IMR-90 (cell line): Measurements from ENCODE around the gene TRPM8. TPM values are rescaled to one million over a fixed set of nuclear protein-coding genes. Genes with fewer than 3 reads are reported as not detected.

Source experiments
- ATAC-seq: fragments of 200-7000 bp; cut with Tn5 transposase; 2 replicates; pipeline ENCODE4 v1.9.1; 2020; ENCODE audit warnings: low read depth, mild to moderate bottlenecking, moderate library complexity
- BruUV-seq: library from RNA; stranded (reverse); fragments of 400-500 nt; replicated peaks from 2 replicates; lab custom pipeline; 2021; lab: Mats Ljungman, UMichigan
- CTCF ChIA-PET: fragments of 300-600 bp; formaldehyde crosslinking; extraction: SDS; loops from one replicate; lab custom pipeline; 2021; ENCODE audit warnings: antibody characterized with exemption; lab: Yijun Ruan, JAX
- POLR2A ChIA-PET: fragments of 300-600 bp; sonication (Branson Sonifier 250); formaldehyde crosslinking; loops from one replicate; lab custom pipeline; 2022; ENCODE audit warnings: antibody characterized with exemption; ENCODE audit not compliant: unreplicated experiment; lab: Charles Lee
- DNase-seq: peaks from one replicate; pipeline ENCODE4 v3.0.0; 2013
- H2AFZ ChIP-seq: replicated peaks from 2 replicates; pipeline ENCODE3; 2013; ENCODE audit warnings: low read length, mild to moderate bottlenecking; ENCODE audit not compliant: poor library complexity
- H2AK5ac ChIP-seq: 2 replicates; pipeline ENCODE4 v1.6.1; 2013; ENCODE audit warnings: low read depth, low read length, inconsistent platforms
- H2AK9ac ChIP-seq: replicated peaks from 2 replicates; pipeline ENCODE3; 2013; ENCODE audit warnings: mild to moderate bottlenecking, low read depth, low read length, moderate library complexity; ENCODE audit not compliant: poor library complexity
- H2BK120ac ChIP-seq: 2 replicates; pipeline ENCODE4 v1.6.1; 2013; ENCODE audit warnings: low read depth, low read length, inconsistent platforms
- H2BK15ac ChIP-seq: 3 replicates; pipeline ENCODE4 v1.6.1; 2013; ENCODE audit warnings: low read depth, low read length, inconsistent platforms
- H2BK20ac ChIP-seq: 2 replicates; pipeline ENCODE4 v1.6.1; 2013; ENCODE audit warnings: low read depth, mild to moderate bottlenecking, inconsistent platforms, low read length, moderate library complexity
- H2BK5ac ChIP-seq: 2 replicates; pipeline ENCODE4 v1.6.1; 2013; ENCODE audit warnings: mild to moderate bottlenecking, low read depth, low read length, inconsistent platforms; ENCODE audit not compliant: poor library complexity, severe bottlenecking
- H3K14ac ChIP-seq: replicated peaks from 2 replicates; pipeline ENCODE4 v1.6.1; 2013; ENCODE audit warnings: low read depth, low read length, inconsistent platforms
- H3K18ac ChIP-seq: 2 replicates; pipeline ENCODE4 v1.6.1; 2013; ENCODE audit warnings: low read depth, low read length, control low read depth
- H3K23ac ChIP-seq: 2 replicates; pipeline ENCODE4 v1.6.1; 2013; ENCODE audit warnings: low read depth, low read length, inconsistent platforms
- H3K27ac ChIP-seq: 2 replicates; pipeline ENCODE4 v1.5.1; 2013; ENCODE audit warnings: mild to moderate bottlenecking, control low read depth, low read length; ENCODE audit not compliant: insufficient read depth
- H3K27me3 ChIP-seq: 2 replicates; pipeline ENCODE4 v1.6.1; 2013; ENCODE audit warnings: low read length; ENCODE audit not compliant: control insufficient read depth, insufficient read depth
- H3K36me3 ChIP-seq: 2 replicates; pipeline ENCODE4 v1.6.1; 2013; ENCODE audit warnings: low read length, mixed read lengths; ENCODE audit not compliant: control insufficient read depth, insufficient read depth
- H3K4ac ChIP-seq: 2 replicates; pipeline ENCODE4 v1.6.1; 2013; ENCODE audit warnings: low read depth, low read length, inconsistent platforms
- H3K4me1 ChIP-seq: 2 replicates; pipeline ENCODE4 v1.6.1; 2013; ENCODE audit warnings: low read length, mixed read lengths; ENCODE audit not compliant: control insufficient read depth, insufficient read depth
- H3K4me2 ChIP-seq: 2 replicates; pipeline ENCODE4 v1.6.1; 2013; ENCODE audit warnings: low read depth, mild to moderate bottlenecking, control low read depth, low read length, moderate library complexity
- H3K4me3 ChIP-seq: 2 replicates; pipeline ENCODE4 v1.5.1; 2013; ENCODE audit warnings: low read depth, mild to moderate bottlenecking, control low read depth, low read length, moderate library complexity; ENCODE audit not compliant: insufficient read depth
- H3K56ac ChIP-seq: 2 replicates; pipeline ENCODE4 v1.6.1; 2013; ENCODE audit warnings: low read length, inconsistent platforms; ENCODE audit not compliant: insufficient read depth; ENCODE audit errors: extremely low read depth
- H3K79me1 ChIP-seq, 2 experiments: 2 replicates each; pipeline ENCODE4 v1.6.1; 2013; ENCODE audit warnings: low read length in 2 of 2, inconsistent platforms in 1 of 2, low read depth in 1 of 2
- H3K9ac ChIP-seq: 2 replicates; pipeline ENCODE4 v1.6.1; 2013; ENCODE audit warnings: low read depth, low read length, control low read depth
- H3K9me1 ChIP-seq: 2 replicates; pipeline ENCODE4 v1.6.1; 2013; ENCODE audit warnings: low read length, inconsistent platforms; ENCODE audit not compliant: insufficient read depth
- H3K9me3 ChIP-seq: 2 replicates; pipeline ENCODE4 v1.6.1; 2013; ENCODE audit warnings: low read length; ENCODE audit not compliant: control insufficient read depth, insufficient read depth
- H4K20me1 ChIP-seq: 2 replicates; pipeline ENCODE4 v1.6.1; 2013; ENCODE audit warnings: low read length, inconsistent platforms; ENCODE audit not compliant: insufficient read depth
- H4K5ac ChIP-seq: 2 replicates; pipeline ENCODE4 v1.6.1; 2013; ENCODE audit warnings: mild to moderate bottlenecking, low read depth, low read length, control low read depth
- H4K8ac ChIP-seq, 2 experiments: 2 replicates each; pipeline ENCODE4 v1.6.1; 2013; ENCODE audit warnings: low read depth in 2 of 2, low read length in 2 of 2, control low read depth in 1 of 2, inconsistent platforms in 1 of 2
- H4K91ac ChIP-seq: 2 replicates; pipeline ENCODE4 v1.6.1; 2013; ENCODE audit warnings: low read depth, low read length, inconsistent platforms; ENCODE audit not compliant: insufficient read depth
- BHLHE40 ChIP-seq: fragments of 150-350 bp; IDR thresholded peaks from 2 replicates; pipeline ENCODE4 v1.6.1; 2016; ENCODE audit warnings: mild to moderate bottlenecking, low read depth, low read length
- CHD1 ChIP-seq: IDR thresholded peaks from 2 replicates; pipeline ENCODE4 v1.6.1; 2012; ENCODE audit warnings: low read depth, low read length, improper control_type of control experiment
- CTCF ChIP-seq: conservative IDR thresholded peaks from 2 replicates; pipeline ENCODE4 v1.5.1; 2012; ENCODE audit warnings: mild to moderate bottlenecking, low read depth, low read length, improper control_type of control experiment
- FOS ChIP-seq: fragments of 150-350 bp; IDR thresholded peaks from 2 replicates; pipeline ENCODE4 v1.6.1; 2016; ENCODE audit warnings: low read depth, low read length
- MAFK ChIP-seq: IDR thresholded peaks from 2 replicates; pipeline ENCODE4 v1.6.1; 2012; ENCODE audit warnings: low read depth, low read length, improper control_type of control experiment
- MAZ ChIP-seq: IDR thresholded peaks from 2 replicates; pipeline ENCODE4 v1.6.1; 2012; ENCODE audit warnings: low read depth, mild to moderate bottlenecking, low read length, improper control_type of control experiment, moderate library complexity, borderline replicate concordance
- MXI1 ChIP-seq: IDR thresholded peaks from 2 replicates; pipeline ENCODE4 v1.6.1; 2012; ENCODE audit warnings: low read depth, mild to moderate bottlenecking, low read length, moderate library complexity, borderline replicate concordance
- NFE2L2 ChIP-seq: fragments of 150-350 bp; IDR thresholded peaks from 2 replicates; pipeline ENCODE4 v1.6.1; 2016; ENCODE audit warnings: low read depth, mild to moderate bottlenecking, low read length
- RAD21 ChIP-seq: IDR thresholded peaks from 2 replicates; pipeline ENCODE4 v1.6.1; 2012; ENCODE audit warnings: low read length, improper control_type of control experiment
- RFX5 ChIP-seq: IDR thresholded peaks from 2 replicates; pipeline ENCODE4 v1.8.0; 2012; ENCODE audit warnings: low read depth, mild to moderate bottlenecking, low read length, moderate library complexity
- SMC3 ChIP-seq: fragments of 150-350 bp; IDR thresholded peaks from 2 replicates; pipeline ENCODE4 v1.6.1; 2016; ENCODE audit warnings: low read depth, mild to moderate bottlenecking, antibody characterized with exemption, low read length, moderate library complexity
- USF2 ChIP-seq: fragments of 150-350 bp; IDR thresholded peaks from 2 replicates; pipeline ENCODE4 v1.6.1; 2017; ENCODE audit warnings: mild to moderate bottlenecking, antibody characterized with exemption, low read length, low read depth
- WGBS, 2 experiments: methylation state at CpG; one replicate each; pipeline versions ENCODE4 v1.1.5 to v1.1.7; 2013; ENCODE audit warnings: missing lambda C conversion rate in 2 of 2; ENCODE audit not compliant: insufficient read length in 1 of 2; ENCODE audit errors: extremely low coverage in 2 of 2; 5-methylcytosine and 5-hydroxymethylcytosine counted together
- dilution Hi-C: fragments of 300-500 bp; cut with HindIII; formaldehyde crosslinking; loops from one replicate; pipeline ENCODE4 v1.14.3; 2018; ENCODE audit warnings: low sequenced_read_pairs; ENCODE audit not compliant: unreplicated experiment
- in situ Hi-C: fragments of 300-500 bp; cut with MboI; formaldehyde crosslinking; loops from 3 replicates; pipeline ENCODE4 v1.14.3; 2019; ENCODE audit warnings: low sequenced_read_pairs, inconsistent platforms, mixed read lengths
- intact Hi-C: fragments of 100-400 bp; cut with micrococcal nuclease; formaldehyde crosslinking; loops from 2 replicates; pipeline ENCODE4 v1.10.0; 2022
- polyA plus RNA-seq, 3 experiments: library from polyadenylated mRNA; depleted of rRNA; stranded (reverse); fragments of >200 nt; gene quantifications; 2 replicates each; pipeline ENCODE4 v1.2.3, GENCODE V29; 2012; ENCODE audit warnings: low replicate concordance in 1 of 3
- total RNA-seq: library from RNA; depleted of rRNA; stranded (reverse); fragments of >200 nt; gene quantifications from 2 replicates; pipeline ENCODE4 v1.2.3, GENCODE V29; 2012
- TF ChIP-seq, protein P1 (sequence below): fragments of 150-350 bp; IDR thresholded peaks from 2 replicates; pipeline ENCODE4 v1.6.1; 2016; ENCODE audit warnings: low read depth, mild to moderate bottlenecking, low read length, moderate library complexity, borderline replicate concordance

TRPM8 gene
- total and polyA plus RNA-seq, 2 of the 4 experiments (the other 2 are of a cell fraction): not detected

GRCh38 chr2:233991196-233991595, 74.0 kb downstream of the TRPM8 start:
- H3K9ac ChIP-seq: no peak overlapping the region
- H3K9me3 ChIP-seq: no peaks in the 10 kb centered on the region
- in situ Hi-C loops: no loop called here

More at GRCh38 chr2:233991196-233991595, 74.0 kb downstream of the TRPM8 start:
- no peak overlapping the region for H3K18ac ChIP-seq
- no peak overlapping the region for H2BK20ac ChIP-seq
- no peak overlapping the region for H2BK15ac ChIP-seq
- H3K79me1 ChIP-seq: no peaks in the 10 kb centered on the region
- no peaks in the 10 kb centered on the region for H4K20me1 ChIP-seq
- H3K9me1 ChIP-seq: no peaks in the 10 kb centered on the region
- POLR2A ChIA-PET: no interaction called here
- no peak overlapping the region for H2BK5ac ChIP-seq
- no peaks in the 10 kb centered on the region for H3K36me3 ChIP-seq
- ATAC-seq (no peak), DNase-seq (no peak)
- H3K4me2 ChIP-seq: no peak overlapping the region
- H2AK5ac ChIP-seq: no peak overlapping the region
- H3K4ac ChIP-seq: no peak overlapping the region
- no peak overlapping the region for H2BK120ac ChIP-seq
- H3K23ac ChIP-seq: no peak overlapping the region
- intact Hi-C loops: no loop called here
- peaks cover 4% of the 10 kb centered on the region for H3K27me3 ChIP-seq
- no peak for TF ChIP-seq MAFK
- TF ChIP-seq, protein P1, sequence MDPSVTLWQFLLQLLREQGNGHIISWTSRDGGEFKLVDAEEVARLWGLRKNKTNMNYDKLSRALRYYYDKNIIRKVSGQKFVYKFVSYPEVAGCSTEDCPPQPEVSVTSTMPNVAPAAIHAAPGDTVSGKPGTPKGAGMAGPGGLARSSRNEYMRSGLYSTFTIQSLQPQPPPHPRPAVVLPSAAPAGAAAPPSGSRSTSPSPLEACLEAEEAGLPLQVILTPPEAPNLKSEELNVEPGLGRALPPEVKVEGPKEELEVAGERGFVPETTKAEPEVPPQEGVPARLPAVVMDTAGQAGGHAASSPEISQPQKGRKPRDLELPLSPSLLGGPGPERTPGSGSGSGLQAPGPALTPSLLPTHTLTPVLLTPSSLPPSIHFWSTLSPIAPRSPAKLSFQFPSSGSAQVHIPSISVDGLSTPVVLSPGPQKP: no peak
- TF ChIP-seq MXI1: no peak
- TF ChIP-seq MAZ: no peak
- TF ChIP-seq FOS: no peak
- TF ChIP-seq CHD1: no peak
- no peak for TF ChIP-seq NFE2L2
- no peak for TF ChIP-seq BHLHE40
- no peak for TF ChIP-seq RAD21
- TF ChIP-seq RFX5: no peak
- TF ChIP-seq USF2: no peak
- no peak for TF ChIP-seq CTCF
- TF ChIP-seq SMC3: no peak
- H3K56ac ChIP-seq: no peak overlapping the region
- no peak overlapping the region for H3K4me3 ChIP-seq
- no peak overlapping the region for H2AK9ac ChIP-seq
- H2AFZ ChIP-seq: no peak overlapping the region
- no peak overlapping the region for H4K5ac ChIP-seq
- no peak overlapping the region for H4K91ac ChIP-seq
- dilution Hi-C loops: no loop called here
- no peak overlapping the region for H3K27ac ChIP-seq
- peaks cover 1% of the 10 kb centered on the region; the same call in 1 of the 2 replicates for H3K4me1 ChIP-seq
- no peak overlapping the region for H4K8ac ChIP-seq
- WGBS, 2 experiments: 89% methylated on average over 3 of the region's 7 CpGs; no CpG with 5 or more reads in 1 of the 2 experiments
- H3K14ac ChIP-seq: no peak overlapping the region
- CTCF ChIA-PET: no interaction called here
- no TSS peak for BruUV-seq
